ENCODE data around the gene PKHD1.
A peak's percentile ranks its signal among the peaks of the same experiment; 100 is the strongest.

PKHD1 gene

GRCh38 chr6:52042141-52042885 lies 45.1 kb downstream of the PKHD1 start:
- no peak for DNase-seq (ENCODE audit: low spot score)

DNA sequence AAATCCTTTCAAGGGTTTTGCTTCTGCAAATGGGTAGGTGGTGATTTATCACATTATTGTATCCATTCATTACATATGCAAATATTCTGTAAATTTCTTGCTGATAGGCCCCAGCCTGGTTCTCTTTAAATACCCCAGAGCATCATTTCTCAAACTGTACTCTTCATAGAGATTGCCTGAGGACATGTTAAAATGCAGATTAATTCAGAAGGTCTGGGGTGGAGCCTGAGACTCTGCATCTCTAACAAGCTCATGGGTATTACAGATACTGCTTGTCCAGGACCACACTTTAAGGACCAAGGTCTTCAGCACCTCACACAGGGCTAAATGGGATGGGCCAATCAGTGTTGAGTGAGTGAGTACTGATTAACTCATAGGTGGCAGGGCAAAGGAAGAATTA lies 46.3 kb downstream of the PKHD1 start:
- no peak for DNase-seq (ENCODE audit: low spot score)

GRCh38 chr6:52027699-52028098 lies 59.7 kb downstream of the PKHD1 start:
- DNase-seq (ENCODE audit: low spot score) = no peak

- DNase-seq (ENCODE audit: low spot score) = no peak
Observed at GRCh38 chr6:52024451-52025068, 62.9 kb downstream of the PKHD1 start.

- no peak for DNase-seq (ENCODE audit: low spot score)
Observed at GRCh38 chr6:52022675-52023074, 64.7 kb downstream of the PKHD1 start.

DNA sequence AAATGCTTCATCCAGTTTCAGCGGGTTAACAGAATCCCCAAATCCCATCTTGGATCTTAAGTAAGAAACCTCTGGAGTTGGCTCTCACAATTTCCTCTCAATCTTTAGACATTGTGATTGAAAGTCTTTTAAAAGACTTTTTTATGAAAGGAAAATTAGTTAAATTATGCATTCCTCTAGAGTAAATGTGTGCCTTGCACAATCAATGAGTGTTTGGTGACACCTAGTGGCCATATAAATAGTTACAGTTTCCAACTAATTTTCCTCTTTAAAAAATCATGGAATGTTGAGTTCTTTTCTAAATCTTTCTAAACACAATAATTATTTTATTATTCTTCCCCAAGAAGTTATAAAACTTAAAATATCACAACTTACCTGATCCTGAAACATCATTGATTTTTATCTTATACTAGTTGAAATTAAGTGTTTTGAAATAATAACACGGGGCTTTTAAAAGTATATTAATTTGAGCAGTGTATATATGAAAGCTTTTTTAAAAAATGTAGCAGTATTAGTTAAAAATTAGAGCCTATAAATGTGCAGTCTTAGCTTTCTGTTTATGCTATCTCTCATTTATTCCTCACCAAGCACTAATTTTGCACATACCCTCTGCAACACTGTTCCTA lies 66.4 kb downstream of the PKHD1 start:
- DNase-seq (ENCODE audit: low spot score) = peak; percentile 36

DNA sequence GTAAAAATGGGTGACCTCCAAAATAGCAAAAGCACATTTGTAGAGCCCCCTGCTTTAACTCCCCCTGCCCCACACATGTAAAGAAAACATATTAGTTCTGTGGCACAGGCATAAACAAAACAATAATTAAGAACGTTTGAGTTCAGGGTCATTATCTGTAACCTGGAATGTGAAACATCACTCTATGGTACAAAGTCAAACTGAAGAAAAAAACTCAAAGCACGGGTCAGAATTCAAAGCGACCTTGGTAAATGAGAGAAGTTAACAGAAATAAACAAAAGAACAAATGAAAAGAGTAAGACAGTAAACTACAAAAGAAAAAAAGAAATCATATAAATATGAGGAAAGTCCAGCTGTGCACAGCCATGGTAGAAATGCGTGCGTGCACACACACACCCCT lies 67.5 kb downstream of the PKHD1 start:
- no peak for DNase-seq (ENCODE audit: low spot score)

DNA sequence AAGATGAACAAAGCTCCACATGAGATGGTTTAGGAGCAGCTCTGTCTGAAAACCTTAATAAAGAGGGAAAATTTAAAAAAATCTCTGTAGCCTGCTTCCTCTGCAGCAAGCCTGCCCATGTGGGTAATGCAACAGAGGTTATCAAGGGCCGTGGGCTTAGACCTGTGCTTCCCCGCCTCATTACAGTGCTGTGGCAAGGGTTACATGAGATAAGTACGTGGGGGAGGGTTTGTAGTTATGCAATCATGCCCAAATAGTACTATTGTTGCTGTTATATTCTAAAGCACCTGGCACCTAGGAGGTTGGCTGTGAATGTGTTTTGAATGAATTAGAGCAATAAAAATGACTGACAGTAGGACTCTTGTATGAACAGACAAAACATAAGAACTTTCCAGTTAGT lies 68.3 kb downstream of the PKHD1 start:
- no peak for DNase-seq (ENCODE audit: low spot score)

- DNase-seq (ENCODE audit: low spot score) = no peak
Observed at GRCh38 chr6:52016915-52017748, 70.3 kb downstream of the PKHD1 start.

DNA sequence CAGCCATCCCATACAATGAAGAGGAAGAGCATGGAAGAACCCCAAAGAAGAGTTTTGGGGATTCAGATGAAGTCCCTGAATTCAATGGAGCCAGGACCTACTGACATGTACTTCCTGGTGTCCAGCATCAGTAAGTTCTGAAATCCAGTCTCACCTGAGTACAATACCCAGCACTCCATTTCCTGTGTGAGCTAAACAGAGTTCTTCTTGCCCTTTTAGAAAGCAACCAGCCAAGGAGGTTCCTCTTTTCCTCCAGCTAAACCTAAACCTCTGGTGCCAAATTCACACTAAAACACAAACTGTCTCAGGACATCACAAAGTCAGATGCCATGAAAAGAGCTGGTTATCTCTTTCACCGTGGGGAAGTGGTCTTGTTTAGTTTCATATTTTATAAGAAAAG lies 71.5 kb downstream of the PKHD1 start:
- no peak for DNase-seq (ENCODE audit: low spot score)

DNA sequence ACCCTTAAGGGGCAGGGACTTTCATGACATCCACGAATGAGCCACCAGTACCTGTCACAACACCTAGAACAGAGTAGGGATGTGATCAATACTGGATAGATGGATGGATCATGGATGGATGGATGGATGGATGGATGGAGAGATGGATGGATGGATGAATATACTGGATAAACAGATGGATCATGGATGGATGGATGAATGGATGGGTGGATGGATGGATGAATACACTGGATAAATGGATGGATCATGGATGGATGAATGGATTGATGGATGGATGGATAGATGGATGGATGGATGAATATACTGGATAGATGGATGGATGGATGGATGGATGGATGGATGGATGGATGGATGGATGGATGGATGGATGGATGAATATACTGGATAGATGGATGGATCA lies 73.0 kb downstream of the PKHD1 start:
- DNase-seq (ENCODE audit: low spot score) = no peak

GRCh38 chr6:52013035-52013434 lies 74.4 kb downstream of the PKHD1 start:
- no peak for DNase-seq (ENCODE audit: low spot score)

DNA sequence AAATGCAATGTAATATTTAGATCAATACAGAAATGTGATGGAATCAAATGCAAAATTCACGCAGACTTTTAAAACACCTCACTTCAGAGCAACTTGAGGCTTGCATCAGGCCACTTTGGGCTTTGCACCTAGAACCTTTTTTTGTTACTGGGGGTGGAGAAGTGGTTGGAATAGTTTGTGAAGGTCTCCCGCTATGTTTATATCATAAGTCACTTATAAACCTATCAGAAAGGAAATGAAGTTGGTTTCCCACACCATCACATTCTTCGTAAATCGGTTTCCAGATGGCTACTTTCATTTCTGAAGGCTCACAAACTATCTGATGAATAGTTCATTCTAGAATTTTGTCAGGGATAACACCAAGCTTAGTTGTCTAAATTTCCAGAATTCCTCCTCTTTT lies 74.8 kb downstream of the PKHD1 start:
- DNase-seq (ENCODE audit: low spot score) = no peak

DNA sequence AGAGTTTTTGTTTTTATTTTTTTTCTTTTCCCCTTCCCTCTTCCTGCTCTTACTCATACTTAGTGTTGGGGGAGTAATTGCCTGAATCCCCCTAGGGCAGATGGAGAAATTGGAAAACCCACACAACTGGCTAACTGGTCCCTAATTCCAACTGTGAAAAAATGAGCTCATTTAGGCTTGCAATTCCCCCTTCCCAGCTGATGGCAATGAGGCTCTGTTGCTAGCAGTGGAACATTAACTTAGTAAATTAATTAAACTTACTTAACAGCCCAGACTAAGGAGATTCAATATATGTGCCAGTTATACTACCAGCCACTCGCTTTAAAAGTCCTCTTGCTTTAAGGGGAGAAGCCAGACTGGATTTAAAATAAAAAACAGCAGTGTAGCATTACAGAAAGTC lies 76.6 kb downstream of the PKHD1 start:
- no peak for DNase-seq (ENCODE audit: low spot score)

GRCh38 chr6:52010145-52010544 lies 77.3 kb downstream of the PKHD1 start:
- no peak for DNase-seq (ENCODE audit: low spot score)

GRCh38 chr6:52009466-52010140 lies 77.8 kb downstream of the PKHD1 start:
- DNase-seq (ENCODE audit: low spot score) = no peak

DNA sequence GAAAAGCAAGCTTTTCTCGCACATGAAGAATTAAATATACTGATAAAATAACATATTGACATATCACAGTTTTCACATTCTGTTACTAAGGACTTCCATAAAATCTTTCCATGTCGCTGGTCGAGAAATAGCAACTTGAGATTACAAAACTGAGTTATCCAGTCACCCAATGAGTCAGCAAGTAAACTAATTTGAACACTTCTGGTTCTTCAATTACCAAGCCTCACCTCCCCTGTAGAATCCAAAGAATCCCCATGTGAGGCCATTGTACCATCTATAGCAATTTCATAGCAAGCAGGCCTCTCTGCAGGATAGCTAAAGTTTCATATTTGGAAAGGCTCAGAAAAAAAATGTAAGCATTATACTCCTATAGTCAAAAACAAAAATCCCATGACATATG lies 87.3 kb downstream of the PKHD1 start:
- DNase-seq (ENCODE audit: low spot score) = no peak

DNA sequence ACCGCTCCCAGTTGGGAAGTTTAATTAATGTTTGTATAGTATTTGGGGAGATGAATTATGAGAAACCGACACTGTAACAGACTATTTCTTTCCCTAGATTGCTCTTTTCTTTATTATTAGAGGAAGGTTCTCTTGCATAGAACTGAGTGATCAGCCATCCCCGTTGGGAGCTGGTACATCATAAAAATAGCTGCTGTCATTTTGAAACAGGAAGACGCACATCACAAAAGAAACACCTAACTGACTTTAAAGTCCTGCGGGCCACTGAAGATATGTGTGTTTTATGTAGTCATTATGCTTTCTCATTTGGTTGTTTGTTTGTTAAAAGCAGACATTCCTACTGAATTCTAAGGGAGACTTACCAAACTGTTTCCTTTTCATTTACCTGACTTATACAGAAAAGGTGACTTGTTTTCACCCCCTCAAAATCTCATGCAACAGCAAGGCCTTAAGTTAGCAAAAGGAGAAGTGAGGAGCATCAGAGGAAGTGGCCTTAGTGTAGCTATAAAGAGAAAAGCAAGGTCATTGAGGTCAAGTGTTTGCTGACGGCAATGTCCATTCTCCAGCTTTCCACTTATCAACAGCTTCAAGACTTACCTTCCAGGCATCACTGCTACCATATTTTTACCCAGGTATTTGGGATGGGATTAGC lies 91.0 kb downstream of the PKHD1 start:
- no peak for DNase-seq (ENCODE audit: low spot score)

GRCh38 chr6:51995214-51995755 lies 92.1 kb downstream of the PKHD1 start:
- no peak for DNase-seq (ENCODE audit: low spot score)

DNA sequence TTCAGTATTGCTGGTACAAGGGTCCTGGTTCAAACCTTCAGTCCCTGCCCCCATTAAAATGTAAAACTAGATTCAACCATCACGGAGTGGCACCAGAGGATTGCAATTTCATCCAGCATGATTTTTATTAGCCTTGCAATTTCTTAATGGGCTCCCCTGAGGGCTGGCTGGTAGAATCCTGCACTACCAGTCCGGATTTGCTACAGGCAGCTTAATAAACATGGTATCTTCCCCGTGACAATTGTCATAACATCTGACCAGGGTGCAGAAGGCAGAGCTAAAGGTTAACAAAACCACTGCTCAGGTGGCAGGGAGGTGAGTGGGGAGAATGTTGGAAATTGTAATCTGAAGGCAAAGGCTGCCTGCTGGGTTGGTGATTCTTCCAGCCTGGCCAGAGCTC lies 94.5 kb downstream of the PKHD1 start:
- no peak for DNase-seq (ENCODE audit: low spot score)

DNA sequence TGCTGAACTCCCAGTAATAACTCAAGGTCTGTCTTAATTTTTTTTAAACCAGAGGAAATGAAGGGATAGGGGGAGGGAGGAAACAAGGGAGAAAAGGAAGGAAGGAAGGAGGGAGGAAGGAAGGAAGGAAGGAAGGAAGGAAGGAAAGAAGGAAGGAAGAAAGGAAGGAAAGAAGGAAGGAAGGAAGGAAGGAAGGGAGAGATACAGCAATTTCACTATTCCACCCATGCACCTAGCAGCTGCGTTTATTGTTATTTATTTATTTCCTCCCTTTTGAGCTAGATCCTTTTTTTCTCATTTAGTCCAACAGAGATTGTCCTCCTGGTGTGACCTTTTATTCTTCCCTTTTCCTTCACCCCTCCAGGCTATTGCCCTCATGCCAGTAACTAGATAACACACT lies 97.6 kb downstream of the PKHD1 start:
- no peak for DNase-seq (ENCODE audit: low spot score)
